ENCODE data around the gene DNAJC2.

GRCh38 chr7:103348452-103348851, 3.9 kb upstream of the DNAJC2 start:
- no peak for TF ChIP-seq POLR2A (IDR thresholded peaks at IDR 0.05)
- no peak for TF ChIP-seq CTCF (IDR thresholded peaks at IDR 0.05)
- no peak for TF ChIP-seq EP300 (IDR thresholded peaks at IDR 0.05)
- TF ChIP-seq POLR2AphosphoS5 (IDR thresholded peaks at IDR 0.05): no peak

All from suprapubic skin (tissue), 4 donors.